GM23338 (cell line): ENCODE data around the gene SLC17A7. TPM values are rescaled to one million over a fixed set of nuclear protein-coding genes. Genes with fewer than 3 reads are reported as not detected.

ENCODE experiments used
- ATAC-seq: fragments of 200-7000 bp; cut with Tn5 transposase; 3 replicates; pipeline ENCODE4 v1.9.1; 2020
- DNase-seq: peaks from one replicate; pipeline ENCODE4 v3.0.0-alpha.2; 2015; ENCODE audit warnings: low spot score
- H2AFZ ChIP-seq: fragments of 200-600 bp; sonication (generic); 2 replicates; pipeline ENCODE4 v1.8.0; 2016; ENCODE audit warnings: antibody characterized with exemption, mild to moderate bottlenecking, moderate library complexity
- H3F3A ChIP-seq: fragments of 200-600 bp; sonication (generic); replicated peaks from 2 replicates; pipeline ENCODE4 v1.8.0; 2017; ENCODE audit warnings: antibody characterized with exemption, mixed run types, low read depth
- H3K27ac ChIP-seq: fragments of 200-600 bp; sonication (generic); 2 replicates; pipeline ENCODE4 v1.6.1; 2016; ENCODE audit warnings: low read depth
- H3K27me3 ChIP-seq: fragments of 200-600 bp; sonication (generic); 2 replicates; pipeline ENCODE4 v1.8.0; 2016; ENCODE audit warnings: mild to moderate bottlenecking, mixed run types, moderate library complexity; ENCODE audit not compliant: insufficient read depth
- H3K36me3 ChIP-seq: fragments of 200-600 bp; sonication (generic); 2 replicates; pipeline ENCODE4 v1.8.0; 2016; ENCODE audit warnings: mild to moderate bottlenecking; ENCODE audit not compliant: insufficient read depth
- H3K4me1 ChIP-seq: fragments of 200-600 bp; sonication (generic); 2 replicates; pipeline ENCODE4 v1.8.0; 2016; ENCODE audit warnings: mild to moderate bottlenecking, moderate library complexity; ENCODE audit not compliant: insufficient read depth
- H3K4me2 ChIP-seq: fragments of 200-600 bp; sonication (generic); 2 replicates; pipeline ENCODE4 v1.7.1; 2017; ENCODE audit warnings: mixed run types
- H3K4me3 ChIP-seq: fragments of 200-600 bp; sonication (generic); 2 replicates; pipeline ENCODE4 v1.6.1; 2016; ENCODE audit warnings: mixed run types
- H3K79me2 ChIP-seq: fragments of 200-600 bp; sonication (generic); replicated peaks from 2 replicates; pipeline ENCODE4 v1.8.0; 2017; ENCODE audit warnings: mild to moderate bottlenecking; ENCODE audit not compliant: insufficient read depth
- H3K9me2 ChIP-seq: fragments of 200-600 bp; sonication (generic); 2 replicates; pipeline ENCODE4 v1.8.0; 2017; ENCODE audit not compliant: insufficient read depth
- H4K20me1 ChIP-seq: fragments of 200-600 bp; sonication (generic); replicated peaks from 2 replicates; pipeline ENCODE4 v1.8.0; 2017; ENCODE audit warnings: mild to moderate bottlenecking; ENCODE audit not compliant: insufficient read depth
- H3K27ac Mint-ChIP-seq: 2 replicates; pipeline ENCODE4 v1.8.0; 2020; ENCODE audit warnings: inconsistent platforms, mild to moderate bottlenecking, moderate library complexity, mixed read lengths
- H3K27me3 Mint-ChIP-seq: 3 replicates; pipeline ENCODE4 v1.8.0; 2022; ENCODE audit warnings: low read depth, mild to moderate bottlenecking, moderate library complexity, mixed read lengths, inconsistent platforms; ENCODE audit not compliant: insufficient read depth, poor library complexity
- H3K36me3 Mint-ChIP-seq: 3 replicates; pipeline ENCODE4 v1.8.0; 2021; ENCODE audit warnings: low read depth, mild to moderate bottlenecking, inconsistent platforms, moderate library complexity, mixed read lengths
- H3K4me1 Mint-ChIP-seq: 3 replicates; pipeline ENCODE4 v1.8.0; 2020; ENCODE audit warnings: mild to moderate bottlenecking, inconsistent platforms, mixed read lengths
- H3K4me3 Mint-ChIP-seq: 3 replicates; pipeline ENCODE4 v1.8.0; 2021; ENCODE audit warnings: moderate library complexity, mild to moderate bottlenecking, inconsistent platforms, mixed read lengths
- H3K9me3 Mint-ChIP-seq: 3 replicates; pipeline ENCODE4 v1.8.0; 2020; ENCODE audit warnings: moderate library complexity, mild to moderate bottlenecking, inconsistent platforms, mixed read lengths
- CREB1 ChIP-seq: fragments of 250-450 bp; sonication (Bioruptor Pico); IDR thresholded peaks from 2 replicates; pipeline ENCODE4 v1.5.0; 2020; ENCODE audit warnings: low read depth, mild to moderate bottlenecking, moderate library complexity
- CTCF ChIP-seq, 2 experiments: fragments of 200-600 bp in 1 of 2; sonication (generic) in 1 of 2; conservative IDR thresholded peaks; 2 replicates each; pipeline versions ENCODE4 v1.5.1 to v1.6.1; 2016 to 2017; ENCODE audit warnings: antibody characterized with exemption in 2 of 2, low read depth in 2 of 2, mild to moderate bottlenecking in 2 of 2, moderate library complexity in 1 of 2
- ETS1 ChIP-seq: IDR thresholded peaks from 2 replicates; pipeline ENCODE4 v1.6.1; 2016; ENCODE audit warnings: antibody characterized with exemption
- JUNB ChIP-seq: IDR thresholded peaks from one replicate; pipeline ENCODE4 v1.6.1; 2016; ENCODE audit warnings: antibody characterized with exemption; ENCODE audit not compliant: unreplicated experiment
- POLR2AphosphoS5 ChIP-seq: IDR thresholded peaks from 2 replicates; pipeline ENCODE4 v1.6.1; 2016; ENCODE audit warnings: antibody characterized with exemption, low read depth
- REST ChIP-seq: IDR thresholded peaks from one replicate; pipeline ENCODE4 v1.6.1; 2018; ENCODE audit warnings: antibody characterized with exemption; ENCODE audit not compliant: unreplicated experiment
- STAT1 ChIP-seq: IDR thresholded peaks from one replicate; pipeline ENCODE4 v1.6.1; 2016; ENCODE audit warnings: antibody characterized with exemption; ENCODE audit not compliant: unreplicated experiment
- ZNF114 ChIP-seq: fragments of 250-450 bp; sonication (Bioruptor Pico); IDR thresholded peaks from 2 replicates; pipeline ENCODE4 v1.5.0; 2020; ENCODE audit warnings: mild to moderate bottlenecking, moderate library complexity
- ZNF462 ChIP-seq: fragments of 250-450 bp; sonication (Bioruptor Pico); IDR thresholded peaks from 2 replicates; pipeline ENCODE4 v1.5.0; 2020; ENCODE audit warnings: mild to moderate bottlenecking, moderate library complexity
- polyA plus RNA-seq: library from polyadenylated mRNA; unstranded; fragments of >200 nt; fragmentation: Nextera tagmentation; extraction: Ambion mirVana; gene quantifications from 2 replicates; pipeline ENCODE4 v1.2.1, GENCODE V29; 2016
- total RNA-seq: library from RNA; depleted of rRNA; stranded (reverse); fragments of >200 nt; shearing (Covaris generic); gene quantifications from 2 replicates; pipeline ENCODE4 v1.2.3, GENCODE V29; 2014

SLC17A7 gene
- total and polyA plus RNA-seq, 2 experiments from 2014 or later: 0.90 to 1.5 TPM

GRCh38 chr19:49393881-49394280, 47.4 kb downstream of the SLC17A7 start:
- Histone ChIP-seq H3K27me3 (no peaks in the 10 kb centered on the region), H3F3A (no peaks in the 10 kb centered on the region), H3K4me2 (no peak overlapping the region), H3K4me1 (no peaks in the 10 kb centered on the region; the same call in 1 of the 2 replicates), H3K9me2 (no peaks in the 10 kb centered on the region), H3K27ac (no peak overlapping the region), H3K4me3 (no peak overlapping the region), H3K79me2 (no peaks in the 10 kb centered on the region), H2AFZ (0 out of 2 replicates have a peak overlapping the region, but pooled peaks have one; percentile 52), H4K20me1 (no peaks in the 10 kb centered on the region), H3K36me3 (no peaks in the 10 kb centered on the region)
- no peak overlapping the region for H3K27ac Mint-ChIP-seq
- peaks cover 17% of the 10 kb centered on the region for H3K4me1 Mint-ChIP-seq
- peaks cover 27% of the 10 kb centered on the region for H3K27me3 Mint-ChIP-seq
- DNase-seq (no peak), ATAC-seq (no peak)
- no peak for TF ChIP-seq JUNB
- no peak for TF ChIP-seq CTCF (conservative IDR thresholded peaks at IDR 0.05; ENCODE audit: low read depth in 2 of 2)
- TF ChIP-seq ZNF114 (CRISPR knock-in tag): no peak
- no peak for TF ChIP-seq ZNF462
- no peak for TF ChIP-seq REST
- no peak for TF ChIP-seq CREB1
- TF ChIP-seq STAT1: no peak
- no peak for TF ChIP-seq ETS1
- TF ChIP-seq POLR2AphosphoS5: no peak
- H3K36me3 Mint-ChIP-seq: no peaks in the 10 kb centered on the region; the same call in 2 of the 3 replicates
- no peak overlapping the region for H3K4me3 Mint-ChIP-seq
- H3K9me3 Mint-ChIP-seq: no peaks in the 10 kb centered on the region
